HCT116 (cell line): Measurements from ENCODE around the gene C10orf105. TPM values are rescaled to one million over a fixed set of nuclear protein-coding genes. Genes with fewer than 3 reads are reported as not detected.

Source experiments
- ATAC-seq: fragments of 200-7000 bp; cut with Tn5 transposase; 2 replicates; pipeline ENCODE4 v1.9.1; 2020; ENCODE audit warnings: mild to moderate bottlenecking, moderate library complexity
- BruUV-seq: library from RNA; stranded (reverse); fragments of 400-500 nt; replicated peaks from 2 replicates; lab custom pipeline; 2021; lab: Mats Ljungman, UMichigan
- CTCF ChIA-PET: fragments of 300-600 bp; sonication (Branson Sonifier 250); formaldehyde crosslinking; loops from one replicate; lab custom pipeline; 2021; ENCODE audit warnings: antibody characterized with exemption; lab: Charles Lee
- POLR2A ChIA-PET: fragments of 300-600, 350-600 bp; sonication (Branson Sonifier 250); formaldehyde crosslinking; loops from one replicate; lab custom pipeline; 2021; ENCODE audit warnings: antibody characterized with exemption; lab: Charles Lee
- RAD21 ChIA-PET, 2 experiments: fragments of 300-600 bp; sonication (Branson Sonifier 250); formaldehyde crosslinking; loops; one replicate each; lab custom pipeline; 2023; ENCODE audit warnings: low total read pairs in 2 of 2; ENCODE audit not compliant: uncharacterized antibody in 2 of 2, unreplicated experiment in 2 of 2, low non-redundant PET in 1 of 2; lab: Charles Lee
- DNase-seq: peaks from one replicate; pipeline ENCODE4 v3.0.0-alpha.2; 2010; ENCODE audit warnings: low read depth, low spot score
- H2AFZ ChIP-seq: fragments of 200-600 bp; shearing (Covaris generic), sonication (generic); 2 replicates; pipeline ENCODE4 v1.6.1; 2017; ENCODE audit warnings: low read depth, mixed run types, mixed read lengths, antibody characterized with exemption, low read length; ENCODE audit not compliant: poor library complexity, severe bottlenecking
- H3K27ac ChIP-seq: 2 replicates; pipeline ENCODE4 v1.5.1; 2012; ENCODE audit warnings: low read depth, low read length
- H3K27me3 ChIP-seq: fragments of 200-600 bp; sonication (generic); 2 replicates; pipeline ENCODE4 v1.6.1; 2016; ENCODE audit warnings: mixed run types, low read length, mixed read lengths; ENCODE audit not compliant: insufficient read depth
- H3K36me3 ChIP-seq, 2 experiments: fragments of 200-500 bp in 1 of 2; fragments of 200-600 bp in 1 of 2; sonication (Bioruptor generic) in 1 of 2; sonication (generic) in 1 of 2; 2 replicates each; pipeline versions ENCODE4 v1.5.1 to v1.6.1; 2014 to 2016; ENCODE audit warnings: low read length in 2 of 2, inconsistent platforms in 1 of 2, mixed read lengths in 1 of 2, mixed run types in 1 of 2; ENCODE audit not compliant: insufficient read depth in 2 of 2, control insufficient read depth in 1 of 2
- H3K4me1 ChIP-seq, 2 experiments: fragments of 200-600 bp in 1 of 2; sonication (generic) in 1 of 2; 2 replicates each; pipeline versions ENCODE4 v1.5.1 to v1.6.1; 2012 to 2017; ENCODE audit warnings: low read length in 2 of 2, inconsistent platforms in 1 of 2, mild to moderate bottlenecking in 1 of 2, mixed read lengths in 1 of 2, mixed run types in 1 of 2, moderate library complexity in 1 of 2; ENCODE audit not compliant: insufficient read depth in 2 of 2, control insufficient read depth in 1 of 2
- H3K4me2 ChIP-seq: fragments of 200-600 bp; sonication (generic); 2 replicates; pipeline ENCODE4 v1.6.1; 2017; ENCODE audit warnings: mixed run types, low read length, mixed read lengths
- H3K4me3 ChIP-seq, 2 experiments: fragments of 200-600 bp in 1 of 2; sonication (generic) in 1 of 2; replicated peaks in 1 of 2; 2 replicates each; pipeline ENCODE4 v1.5.1; 2011 to 2016; ENCODE audit warnings: low read length in 2 of 2, control low read depth in 1 of 2, low read depth in 1 of 2, mild to moderate bottlenecking in 1 of 2, mixed read lengths in 1 of 2, mixed run types in 1 of 2
- H3K79me2 ChIP-seq: fragments of 200-600 bp; sonication (generic); 2 replicates; pipeline ENCODE4 v1.6.1; 2017; ENCODE audit warnings: mild to moderate bottlenecking, mixed run types, low read length, moderate library complexity, mixed read lengths; ENCODE audit not compliant: insufficient read depth
- H3K9ac ChIP-seq: fragments of 200-600 bp; sonication (generic); 2 replicates; pipeline ENCODE4 v1.6.1; 2016; ENCODE audit warnings: low read length, mixed read lengths
- H3K9me2 ChIP-seq: fragments of 200-600 bp; sonication (generic), shearing (Covaris generic); 2 replicates; pipeline ENCODE4 v1.6.1; 2017; ENCODE audit warnings: mixed run types, mild to moderate bottlenecking, moderate library complexity; ENCODE audit not compliant: insufficient read depth
- H3K9me3 ChIP-seq, 2 experiments: fragments of 200-500 bp in 1 of 2; fragments of 200-600 bp in 1 of 2; sonication (Bioruptor generic) in 1 of 2; sonication (generic) in 1 of 2; 2 replicates each; pipeline ENCODE4 v1.6.1; 2014 to 2017; ENCODE audit warnings: low read length in 2 of 2, mixed read lengths in 2 of 2, inconsistent platforms in 1 of 2, low read depth in 1 of 2, mild to moderate bottlenecking in 1 of 2, mixed run types in 1 of 2, moderate library complexity in 1 of 2; ENCODE audit not compliant: control insufficient read depth in 1 of 2, insufficient read depth in 1 of 2
- H4K20me1 ChIP-seq: fragments of 200-600 bp; sonication (generic), shearing (Covaris generic); 2 replicates; pipeline ENCODE4 v1.6.1; 2017; ENCODE audit warnings: mixed run types, mild to moderate bottlenecking, moderate library complexity; ENCODE audit not compliant: insufficient read depth
- CBX3 ChIP-seq: IDR thresholded peaks from 2 replicates; pipeline ENCODE4 v1.6.1; 2012; ENCODE audit warnings: low read depth
- CEBPB ChIP-seq: IDR thresholded peaks from 2 replicates; pipeline ENCODE4 v1.6.1; 2012; ENCODE audit warnings: low read depth
- EGR1 ChIP-seq: IDR thresholded peaks from 2 replicates; pipeline ENCODE4 v1.6.1; 2012; ENCODE audit warnings: low read depth
- ELF1 ChIP-seq: IDR thresholded peaks from 2 replicates; pipeline ENCODE4 v1.6.1; 2012; ENCODE audit warnings: low read depth, borderline replicate concordance
- EZH2phosphoT487 ChIP-seq: fragments of 200-600 bp; IDR thresholded peaks from 2 replicates; pipeline ENCODE4 v1.6.1; 2018; ENCODE audit warnings: antibody characterized with exemption, borderline replicate concordance
- FOSL1 ChIP-seq: IDR thresholded peaks from 2 replicates; pipeline ENCODE4 v1.6.1; 2012; ENCODE audit warnings: low read depth
- POLR2AphosphoS5 ChIP-seq: IDR thresholded peaks from 2 replicates; pipeline ENCODE4 v1.6.1; 2011; ENCODE audit warnings: mild to moderate bottlenecking, low read depth, low read length, moderate library complexity
- RAD21 ChIP-seq: IDR thresholded peaks from 2 replicates; pipeline ENCODE4 v1.6.1; 2012; ENCODE audit warnings: low read depth, mild to moderate bottlenecking
- SIN3A ChIP-seq: IDR thresholded peaks from 2 replicates; pipeline ENCODE4 v1.6.1; 2012; ENCODE audit warnings: low read depth
- SP1 ChIP-seq: IDR thresholded peaks from 2 replicates; pipeline ENCODE4 v1.6.1; 2012; ENCODE audit warnings: low read depth
- SRF ChIP-seq: IDR thresholded peaks from 2 replicates; pipeline ENCODE4 v1.6.1; 2012; ENCODE audit warnings: low read depth
- TCF7L2 ChIP-seq: IDR thresholded peaks from 2 replicates; pipeline ENCODE4 v1.7.0; 2011; ENCODE audit warnings: borderline replicate concordance, inconsistent platforms; ENCODE audit not compliant: insufficient read depth, insufficient read length; ENCODE audit errors: extremely low read depth
- YY1 ChIP-seq: IDR thresholded peaks from 2 replicates; pipeline ENCODE4 v1.6.1; 2011; ENCODE audit warnings: low read length, low read depth, moderate library complexity, mild to moderate bottlenecking; ENCODE audit not compliant: insufficient replicate concordance; ENCODE audit errors: extremely low read depth
- ZFX ChIP-seq: fragments of 450-650 bp; IDR thresholded peaks from 2 replicates; pipeline ENCODE4 v1.6.1; 2017
- ZNF274 ChIP-seq: fragments of 200-500 bp; sonication (Bioruptor generic); IDR thresholded peaks from 2 replicates; pipeline ENCODE4 v1.6.1; 2014; ENCODE audit warnings: mild to moderate bottlenecking, low read depth, low read length, inconsistent platforms
- intact Hi-C: fragments of 100-400 bp; cut with micrococcal nuclease; formaldehyde crosslinking; loops from 2 replicates; pipeline ENCODE4 v1.10.0; 2022
- total RNA-seq: library from RNA; stranded (reverse); gene quantifications from one replicate; pipeline ENCODE4 v1.2.1, GENCODE V29; 2021; ENCODE audit not compliant: unreplicated experiment
- TF ChIP-seq, protein P1 (sequence below), 3 experiments: fragments of 200-600 bp in 1 of 3; sonication (generic) in 1 of 3; IDR thresholded peaks in 2 of 3; conservative IDR thresholded peaks in 1 of 3; 2 replicates each; pipeline ENCODE4 v1.5.1; 2012 to 2017; ENCODE audit warnings: low read depth in 2 of 3, low read length in 2 of 3, antibody characterized with exemption in 1 of 3, borderline replicate concordance in 1 of 3, control low read depth in 1 of 3, mild to moderate bottlenecking in 1 of 3, mixed read lengths in 1 of 3, mixed run types in 1 of 3, moderate library complexity in 1 of 3; ENCODE audit not compliant: insufficient read depth in 1 of 3
- TF ChIP-seq, protein P2 (sequence below): IDR thresholded peaks from 2 replicates; pipeline ENCODE4 v1.6.1; 2012
- TF ChIP-seq, protein P3 (sequence below): IDR thresholded peaks from 2 replicates; pipeline ENCODE4 v1.6.1; 2012; ENCODE audit warnings: low read depth
- TF ChIP-seq, protein P4 (sequence below): IDR thresholded peaks from 2 replicates; pipeline ENCODE4 v1.6.1; 2011; ENCODE audit warnings: mild to moderate bottlenecking, low read length, moderate library complexity; ENCODE audit not compliant: insufficient replicate concordance; ENCODE audit errors: extremely low read depth

Gene C10orf105
- total RNA-seq, 1 experiment from 2014 or later, result not detected

DNA sequence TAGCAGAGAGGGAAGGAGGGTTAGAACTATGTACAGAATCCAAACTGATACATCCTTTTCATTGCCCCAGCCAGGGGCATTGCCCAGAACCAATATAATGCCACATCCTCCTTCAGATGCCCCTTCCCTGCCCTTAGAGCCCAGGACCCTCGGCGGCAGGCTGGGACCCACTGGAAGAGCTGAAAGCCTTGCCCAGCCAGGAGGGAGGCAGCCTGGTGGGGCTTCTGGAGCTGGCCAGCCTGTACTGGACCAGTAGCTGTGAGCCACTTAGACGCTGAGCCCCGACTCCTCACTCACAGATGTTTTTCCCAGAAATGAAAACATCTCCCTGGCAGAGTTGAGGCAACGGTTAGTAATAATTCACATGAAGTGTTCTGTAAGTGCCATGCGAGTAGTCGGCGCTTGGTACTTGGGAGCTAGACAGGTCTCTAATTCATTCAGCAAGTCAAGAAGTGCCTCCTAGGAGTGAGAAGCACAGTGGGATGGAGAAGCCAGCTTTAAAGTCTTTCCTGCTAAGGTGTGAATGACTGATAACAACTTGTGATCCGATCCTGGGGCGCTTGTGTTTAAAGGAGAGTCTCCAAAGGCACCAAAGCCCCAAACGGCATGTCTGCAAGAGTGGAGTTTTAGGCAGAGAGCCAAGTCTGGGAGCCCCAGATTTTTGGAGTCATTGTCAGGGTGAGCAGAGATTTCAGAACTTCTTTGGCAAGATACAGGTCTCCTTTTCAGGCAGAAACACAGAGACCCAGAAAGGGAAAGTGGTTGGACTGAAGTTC lies 44.0 kb upstream of the C10orf105 start:
- BruUV-seq, result no TSS peak
- Histone ChIP-seq H3K4me2 (no peak overlapping the region), H3K27me3 (no peaks in the 10 kb centered on the region), H3K27ac (no peak overlapping the region), H3K9me2 (no peaks in the 10 kb centered on the region), H3K4me3 (no peak overlapping the region), H2AFZ (no peak overlapping the region), H4K20me1 (no peaks in the 10 kb centered on the region), H3K9me3 (no peaks in the 10 kb centered on the region), H3K79me2 (0 out of 2 replicates have a peak, but pooled peaks cover 3% of the 10 kb centered on the region), H3K36me3 (no peaks in the 10 kb centered on the region), H3K9ac (no peak overlapping the region), H3K4me1 (peaks cover 51 to 93% of the 10 kb centered on the region in 2 experiments)
- POLR2A ChIA-PET, result interaction anchor here (1.0 kb wide), 1 partner anchor 10 kb away, joined by 3 read pairs; the partner anchor contains the start of gene VSIR
- ATAC-seq (no peak), DNase-seq (no peak)
- intact Hi-C loops, result no loop called here
- CTCF ChIA-PET, result interaction anchor here (0.8 to 1.1 kb wide), 2 partner anchors 9 to 10 kb away, joined by 3 read pairs; no protein-coding TSS in a partner anchor
- RAD21 ChIA-PET, result no interaction called here
- TF ChIP-seq ZFX, result no peak
- TF ChIP-seq TCF7L2, result no peak
- TF ChIP-seq POLR2AphosphoS5, result no peak
- no peak for TF ChIP-seq SRF
- TF ChIP-seq FOSL1, result no peak
- no peak for TF ChIP-seq ZNF274
- TF ChIP-seq, protein P1, sequence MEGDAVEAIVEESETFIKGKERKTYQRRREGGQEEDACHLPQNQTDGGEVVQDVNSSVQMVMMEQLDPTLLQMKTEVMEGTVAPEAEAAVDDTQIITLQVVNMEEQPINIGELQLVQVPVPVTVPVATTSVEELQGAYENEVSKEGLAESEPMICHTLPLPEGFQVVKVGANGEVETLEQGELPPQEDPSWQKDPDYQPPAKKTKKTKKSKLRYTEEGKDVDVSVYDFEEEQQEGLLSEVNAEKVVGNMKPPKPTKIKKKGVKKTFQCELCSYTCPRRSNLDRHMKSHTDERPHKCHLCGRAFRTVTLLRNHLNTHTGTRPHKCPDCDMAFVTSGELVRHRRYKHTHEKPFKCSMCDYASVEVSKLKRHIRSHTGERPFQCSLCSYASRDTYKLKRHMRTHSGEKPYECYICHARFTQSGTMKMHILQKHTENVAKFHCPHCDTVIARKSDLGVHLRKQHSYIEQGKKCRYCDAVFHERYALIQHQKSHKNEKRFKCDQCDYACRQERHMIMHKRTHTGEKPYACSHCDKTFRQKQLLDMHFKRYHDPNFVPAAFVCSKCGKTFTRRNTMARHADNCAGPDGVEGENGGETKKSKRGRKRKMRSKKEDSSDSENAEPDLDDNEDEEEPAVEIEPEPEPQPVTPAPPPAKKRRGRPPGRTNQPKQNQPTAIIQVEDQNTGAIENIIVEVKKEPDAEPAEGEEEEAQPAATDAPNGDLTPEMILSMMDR (IDR thresholded peaks at IDR 0.05 in 2 of 3, conservative IDR thresholded peaks at IDR 0.05 in 1 of 3; ENCODE audit: borderline replicate concordance in 1 of 3, insufficient read depth in 1 of 3, low read depth in 2 of 3, low read length in 2 of 3), result no peak
- no peak for TF ChIP-seq ELF1
- no peak for TF ChIP-seq SIN3A
- TF ChIP-seq YY1, result no peak
- TF ChIP-seq, protein P2, sequence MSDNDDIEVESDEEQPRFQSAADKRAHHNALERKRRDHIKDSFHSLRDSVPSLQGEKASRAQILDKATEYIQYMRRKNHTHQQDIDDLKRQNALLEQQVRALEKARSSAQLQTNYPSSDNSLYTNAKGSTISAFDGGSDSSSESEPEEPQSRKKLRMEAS, result no peak
- no peak for TF ChIP-seq CEBPB
- no peak for TF ChIP-seq CBX3
- no peak for TF ChIP-seq SP1
- no peak for TF ChIP-seq RAD21
- TF ChIP-seq, protein P3, sequence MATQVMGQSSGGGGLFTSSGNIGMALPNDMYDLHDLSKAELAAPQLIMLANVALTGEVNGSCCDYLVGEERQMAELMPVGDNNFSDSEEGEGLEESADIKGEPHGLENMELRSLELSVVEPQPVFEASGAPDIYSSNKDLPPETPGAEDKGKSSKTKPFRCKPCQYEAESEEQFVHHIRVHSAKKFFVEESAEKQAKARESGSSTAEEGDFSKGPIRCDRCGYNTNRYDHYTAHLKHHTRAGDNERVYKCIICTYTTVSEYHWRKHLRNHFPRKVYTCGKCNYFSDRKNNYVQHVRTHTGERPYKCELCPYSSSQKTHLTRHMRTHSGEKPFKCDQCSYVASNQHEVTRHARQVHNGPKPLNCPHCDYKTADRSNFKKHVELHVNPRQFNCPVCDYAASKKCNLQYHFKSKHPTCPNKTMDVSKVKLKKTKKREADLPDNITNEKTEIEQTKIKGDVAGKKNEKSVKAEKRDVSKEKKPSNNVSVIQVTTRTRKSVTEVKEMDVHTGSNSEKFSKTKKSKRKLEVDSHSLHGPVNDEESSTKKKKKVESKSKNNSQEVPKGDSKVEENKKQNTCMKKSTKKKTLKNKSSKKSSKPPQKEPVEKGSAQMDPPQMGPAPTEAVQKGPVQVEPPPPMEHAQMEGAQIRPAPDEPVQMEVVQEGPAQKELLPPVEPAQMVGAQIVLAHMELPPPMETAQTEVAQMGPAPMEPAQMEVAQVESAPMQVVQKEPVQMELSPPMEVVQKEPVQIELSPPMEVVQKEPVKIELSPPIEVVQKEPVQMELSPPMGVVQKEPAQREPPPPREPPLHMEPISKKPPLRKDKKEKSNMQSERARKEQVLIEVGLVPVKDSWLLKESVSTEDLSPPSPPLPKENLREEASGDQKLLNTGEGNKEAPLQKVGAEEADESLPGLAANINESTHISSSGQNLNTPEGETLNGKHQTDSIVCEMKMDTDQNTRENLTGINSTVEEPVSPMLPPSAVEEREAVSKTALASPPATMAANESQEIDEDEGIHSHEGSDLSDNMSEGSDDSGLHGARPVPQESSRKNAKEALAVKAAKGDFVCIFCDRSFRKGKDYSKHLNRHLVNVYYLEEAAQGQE, result no peak
- no peak for TF ChIP-seq EGR1
- no peak for TF ChIP-seq EZH2phosphoT487
- TF ChIP-seq, protein P4, sequence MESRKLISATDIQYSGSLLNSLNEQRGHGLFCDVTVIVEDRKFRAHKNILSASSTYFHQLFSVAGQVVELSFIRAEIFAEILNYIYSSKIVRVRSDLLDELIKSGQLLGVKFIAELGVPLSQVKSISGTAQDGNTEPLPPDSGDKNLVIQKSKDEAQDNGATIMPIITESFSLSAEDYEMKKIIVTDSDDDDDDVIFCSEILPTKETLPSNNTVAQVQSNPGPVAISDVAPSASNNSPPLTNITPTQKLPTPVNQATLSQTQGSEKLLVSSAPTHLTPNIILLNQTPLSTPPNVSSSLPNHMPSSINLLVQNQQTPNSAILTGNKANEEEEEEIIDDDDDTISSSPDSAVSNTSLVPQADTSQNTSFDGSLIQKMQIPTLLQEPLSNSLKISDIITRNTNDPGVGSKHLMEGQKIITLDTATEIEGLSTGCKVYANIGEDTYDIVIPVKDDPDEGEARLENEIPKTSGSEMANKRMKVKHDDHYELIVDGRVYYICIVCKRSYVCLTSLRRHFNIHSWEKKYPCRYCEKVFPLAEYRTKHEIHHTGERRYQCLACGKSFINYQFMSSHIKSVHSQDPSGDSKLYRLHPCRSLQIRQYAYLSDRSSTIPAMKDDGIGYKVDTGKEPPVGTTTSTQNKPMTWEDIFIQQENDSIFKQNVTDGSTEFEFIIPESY, result no peak
